ENCODE measurements around the gene SNIP1.

DNA sequence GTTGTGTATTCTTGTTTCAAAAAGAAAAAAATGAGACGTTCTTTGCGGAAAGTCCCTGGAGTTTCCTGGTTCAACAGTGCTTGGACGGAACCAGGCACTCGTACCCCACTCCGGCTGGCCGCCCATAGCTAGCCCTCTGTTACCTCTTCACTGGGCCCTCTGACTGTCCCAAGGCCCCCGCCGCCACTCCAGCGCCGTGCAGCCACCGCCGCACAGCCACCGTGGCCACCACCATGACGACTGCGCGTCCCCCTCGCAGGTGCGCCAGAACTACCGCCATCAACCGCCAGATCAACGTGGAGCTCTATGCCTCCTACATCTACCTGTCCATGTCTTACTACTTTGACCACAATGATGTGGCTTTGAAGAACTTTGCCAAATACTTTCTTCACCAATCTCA lies 9.6 kb downstream of the SNIP1 start:
- TF ChIP-seq, protein P1, sequence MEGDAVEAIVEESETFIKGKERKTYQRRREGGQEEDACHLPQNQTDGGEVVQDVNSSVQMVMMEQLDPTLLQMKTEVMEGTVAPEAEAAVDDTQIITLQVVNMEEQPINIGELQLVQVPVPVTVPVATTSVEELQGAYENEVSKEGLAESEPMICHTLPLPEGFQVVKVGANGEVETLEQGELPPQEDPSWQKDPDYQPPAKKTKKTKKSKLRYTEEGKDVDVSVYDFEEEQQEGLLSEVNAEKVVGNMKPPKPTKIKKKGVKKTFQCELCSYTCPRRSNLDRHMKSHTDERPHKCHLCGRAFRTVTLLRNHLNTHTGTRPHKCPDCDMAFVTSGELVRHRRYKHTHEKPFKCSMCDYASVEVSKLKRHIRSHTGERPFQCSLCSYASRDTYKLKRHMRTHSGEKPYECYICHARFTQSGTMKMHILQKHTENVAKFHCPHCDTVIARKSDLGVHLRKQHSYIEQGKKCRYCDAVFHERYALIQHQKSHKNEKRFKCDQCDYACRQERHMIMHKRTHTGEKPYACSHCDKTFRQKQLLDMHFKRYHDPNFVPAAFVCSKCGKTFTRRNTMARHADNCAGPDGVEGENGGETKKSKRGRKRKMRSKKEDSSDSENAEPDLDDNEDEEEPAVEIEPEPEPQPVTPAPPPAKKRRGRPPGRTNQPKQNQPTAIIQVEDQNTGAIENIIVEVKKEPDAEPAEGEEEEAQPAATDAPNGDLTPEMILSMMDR (conservative IDR thresholded peaks at IDR 0.05): no peak
- no peak for TF ChIP-seq EZH2 (IDR thresholded peaks at IDR 0.05; ENCODE audit: low read depth)

Data from PC-9 (cell line).